NCI-H1436 treated with DMSO at 0.1 percent for 48 hours (cell line): ENCODE measurements around the gene SYNDIG1.

Experiments used
- DNase-seq: peaks from one replicate; lab custom pipeline; 2025; lab: John Stamatoyannopoulos, UW

SYNDIG1 gene

GRCh38 chr20:24634855-24635254 is 165.4 kb downstream of the SYNDIG1 start:
- DNase-seq, result no peak

- no peak for DNase-seq
Observed at GRCh38 chr20:24636626-24637025, 167.2 kb downstream of the SYNDIG1 start.

- DNase-seq, result no peak
Observed at GRCh38 chr20:24637087-24637486, 167.7 kb downstream of the SYNDIG1 start.

- no peak for DNase-seq
Observed at GRCh38 chr20:24637941-24638340, 168.5 kb downstream of the SYNDIG1 start.

GRCh38 chr20:24638591-24639548 is 169.4 kb downstream of the SYNDIG1 start:
- no peak for DNase-seq

- no peak for DNase-seq
Observed at GRCh38 chr20:24640276-24640675, 170.8 kb downstream of the SYNDIG1 start.

- no peak for DNase-seq
Observed at GRCh38 chr20:24640686-24641085, 171.3 kb downstream of the SYNDIG1 start.

GRCh38 chr20:24643731-24644626 is 174.6 kb downstream of the SYNDIG1 start:
- DNase-seq, result no peak

- DNase-seq, result no peak
Observed at GRCh38 chr20:24646321-24646720, 176.9 kb downstream of the SYNDIG1 start.

GRCh38 chr20:24647713-24648112 is 178.3 kb downstream of the SYNDIG1 start:
- DNase-seq, result no peak

- no peak for DNase-seq
Observed at GRCh38 chr20:24648481-24648880, 179.1 kb downstream of the SYNDIG1 start.

- no peak for DNase-seq
Observed at GRCh38 chr20:24648919-24649318, 179.5 kb downstream of the SYNDIG1 start.

- no peak for DNase-seq
Observed at GRCh38 chr20:24649787-24650490, 180.5 kb downstream of the SYNDIG1 start.

- DNase-seq, result no peak
Observed at GRCh38 chr20:24651171-24651975, 181.9 kb downstream of the SYNDIG1 start.

- DNase-seq, result no peak
Observed at GRCh38 chr20:24651976-24652345, 182.5 kb downstream of the SYNDIG1 start.

GRCh38 chr20:24653306-24653705 is 183.9 kb downstream of the SYNDIG1 start:
- DNase-seq, result no peak

- no peak for DNase-seq
Observed at GRCh38 chr20:24654425-24654824, 185.0 kb downstream of the SYNDIG1 start.

GRCh38 chr20:24656391-24656790 is 187.0 kb downstream of the SYNDIG1 start:
- no peak for DNase-seq

GRCh38 chr20:24657196-24657595 is 187.8 kb downstream of the SYNDIG1 start:
- DNase-seq, result no peak

- DNase-seq, result no peak
Observed at GRCh38 chr20:24657878-24658620, 188.6 kb downstream of the SYNDIG1 start.
